ENCODE results near the gene SPINK2. TPM values are rescaled to one million over a fixed set of nuclear protein-coding genes. Genes with fewer than 3 reads are reported as not detected.

Gene SPINK2
- 0.37 and 0.54 TPM in 2 replicates for total RNA-seq

- Mint-ChIP-seq H3K36me3 (ENCODE audit: low read depth) (peaks cover 2% of the 10 kb centered on the region), H3K27me3 (peaks cover 36% of the 10 kb centered on the region), H3K4me1 (peaks cover 33% of the 10 kb centered on the region), H3K9me3 (no peaks in the 10 kb centered on the region), H3K4me3 (peak within 1 kb of the TSS; percentile 72), H3K27ac (no peak within 1 kb of the TSS)
- intact Hi-C loops (cut with micrococcal nuclease), result loop anchor here (5.0 kb wide), 1 partner anchor 86 kb away; the partner anchor contains the start of gene REST
- peak; percentile 86 for DNase-seq
These were observed at the start of gene SPINK2 for GRCh38 chr4:56821381-56822243. TSS of gene SPINK2 (minus strand) at chr4:56821701. CDS start at chr4:56821662, 39 bp downstream.

- intact Hi-C loops (cut with micrococcal nuclease), result no loop called here
- Mint-ChIP-seq H3K4me1 (peaks cover 3% of the 10 kb centered on the region), H3K9me3 (no peaks in the 10 kb centered on the region), H3K4me3 (no peak overlapping the region), H3K36me3 (ENCODE audit: low read depth) (no peaks in the 10 kb centered on the region), H3K27ac (no peak overlapping the region), H3K27me3 (peaks cover 8% of the 10 kb centered on the region)
- DNase-seq, result no peak
These were observed 49.4 kb upstream of the SPINK2 start for GRCh38 chr4:56870946-56871345.

- Mint-ChIP-seq H3K36me3 (ENCODE audit: low read depth) (no peaks in the 10 kb centered on the region), H3K27ac (no peak overlapping the region), H3K27me3 (no peaks in the 10 kb centered on the region), H3K4me1 (peaks cover 8% of the 10 kb centered on the region), H3K4me3 (no peak overlapping the region), H3K9me3 (peaks cover 3% of the 10 kb centered on the region)
- no peak for DNase-seq
- intact Hi-C loops (cut with micrococcal nuclease), result no loop called here
These were observed 42.1 kb upstream of the SPINK2 start for GRCh38 chr4:56863441-56864139.

- Mint-ChIP-seq H3K36me3 (ENCODE audit: low read depth) (no peaks in the 10 kb centered on the region), H3K4me3 (no peak overlapping the region), H3K27ac (no peak overlapping the region), H3K4me1 (peaks cover 8% of the 10 kb centered on the region), H3K27me3 (peaks cover 6% of the 10 kb centered on the region), H3K9me3 (peaks cover 3% of the 10 kb centered on the region)
- intact Hi-C loops (cut with micrococcal nuclease), result no loop called here
- DNase-seq, result no peak
These were observed 39.9 kb upstream of the SPINK2 start for GRCh38 chr4:56861360-56861759.

- Mint-ChIP-seq H3K4me3 (no peak overlapping the region), H3K36me3 (ENCODE audit: low read depth) (no peaks in the 10 kb centered on the region), H3K27me3 (peaks cover 9% of the 10 kb centered on the region), H3K9me3 (peaks cover 3% of the 10 kb centered on the region), H3K4me1 (peaks cover 8% of the 10 kb centered on the region), H3K27ac (no peak overlapping the region)
- DNase-seq, result no peak
- intact Hi-C loops (cut with micrococcal nuclease), result no loop called here
These were observed 39.3 kb upstream of the SPINK2 start for GRCh38 chr4:56860781-56861180.

- intact Hi-C loops (cut with micrococcal nuclease), result no loop called here
- DNase-seq, result no peak
- Mint-ChIP-seq H3K27ac (no peak overlapping the region), H3K9me3 (no peaks in the 10 kb centered on the region), H3K36me3 (ENCODE audit: low read depth) (no peaks in the 10 kb centered on the region), H3K27me3 (peaks cover 10% of the 10 kb centered on the region), H3K4me3 (no peak overlapping the region), H3K4me1 (peaks cover 8% of the 10 kb centered on the region)
These were observed 38.3 kb upstream of the SPINK2 start for GRCh38 chr4:56859841-56860240.

GRCh38 chr4:56857601-56858309, 36.3 kb upstream of the SPINK2 start:
- Mint-ChIP-seq H3K4me1 (peaks cover 2% of the 10 kb centered on the region), H3K27me3 (peaks cover 10% of the 10 kb centered on the region), H3K9me3 (no peaks in the 10 kb centered on the region), H3K27ac (no peak overlapping the region), H3K36me3 (ENCODE audit: low read depth) (no peaks in the 10 kb centered on the region), H3K4me3 (no peak overlapping the region)
- intact Hi-C loops (cut with micrococcal nuclease), result no loop called here
- DNase-seq, result no peak

GRCh38 chr4:56856656-56857055, 35.2 kb upstream of the SPINK2 start:
- no peak for DNase-seq
- no peaks in the 10 kb centered on the region for H3K9me3 Mint-ChIP-seq
- H3K4me3 Mint-ChIP-seq, result no peak overlapping the region
- peaks cover 2% of the 10 kb centered on the region for H3K4me1 Mint-ChIP-seq
- no peak overlapping the region for H3K27ac Mint-ChIP-seq
- peaks cover 10% of the 10 kb centered on the region for H3K27me3 Mint-ChIP-seq
- H3K36me3 Mint-ChIP-seq (ENCODE audit: low read depth), result no peaks in the 10 kb centered on the region
- intact Hi-C loops (cut with micrococcal nuclease), result no loop called here

- intact Hi-C loops (cut with micrococcal nuclease), result no loop called here
- no peak for DNase-seq
- no peaks in the 10 kb centered on the region for H3K4me1 Mint-ChIP-seq
- no peaks in the 10 kb centered on the region for H3K36me3 Mint-ChIP-seq (ENCODE audit: low read depth)
- H3K9me3 Mint-ChIP-seq, result no peaks in the 10 kb centered on the region
- H3K4me3 Mint-ChIP-seq, result no peak overlapping the region
- H3K27me3 Mint-ChIP-seq, result peaks cover 2% of the 10 kb centered on the region
- H3K27ac Mint-ChIP-seq, result no peak overlapping the region
These were observed 29.4 kb upstream of the SPINK2 start for GRCh38 chr4:56850910-56851309.

- no peaks in the 10 kb centered on the region for H3K36me3 Mint-ChIP-seq (ENCODE audit: low read depth)
- no peak for DNase-seq
- no peak overlapping the region for H3K4me3 Mint-ChIP-seq
- no peaks in the 10 kb centered on the region for H3K9me3 Mint-ChIP-seq
- intact Hi-C loops (cut with micrococcal nuclease), result no loop called here
- no peaks in the 10 kb centered on the region for H3K27me3 Mint-ChIP-seq
- H3K4me1 Mint-ChIP-seq, result no peaks in the 10 kb centered on the region
- H3K27ac Mint-ChIP-seq, result no peak overlapping the region
These were observed 23.5 kb upstream of the SPINK2 start for GRCh38 chr4:56844802-56845580.

GRCh38 chr4:56843421-56843899, 22.0 kb upstream of the SPINK2 start:
- no peaks in the 10 kb centered on the region for H3K27me3 Mint-ChIP-seq
- H3K4me3 Mint-ChIP-seq, result no peak overlapping the region
- DNase-seq, result no peak
- H3K36me3 Mint-ChIP-seq (ENCODE audit: low read depth), result no peaks in the 10 kb centered on the region
- no peaks in the 10 kb centered on the region for H3K9me3 Mint-ChIP-seq
- intact Hi-C loops (cut with micrococcal nuclease), result no loop called here
- no peak overlapping the region for H3K27ac Mint-ChIP-seq
- H3K4me1 Mint-ChIP-seq, result no peaks in the 10 kb centered on the region

GRCh38 chr4:56840559-56840958, 19.1 kb upstream of the SPINK2 start:
- H3K36me3 Mint-ChIP-seq (ENCODE audit: low read depth), result no peaks in the 10 kb centered on the region
- no peak for DNase-seq
- intact Hi-C loops (cut with micrococcal nuclease), result no loop called here
- H3K27me3 Mint-ChIP-seq, result no peaks in the 10 kb centered on the region
- H3K4me1 Mint-ChIP-seq, result peaks cover 6% of the 10 kb centered on the region
- H3K9me3 Mint-ChIP-seq, result no peaks in the 10 kb centered on the region
- H3K27ac Mint-ChIP-seq, result no peak overlapping the region
- no peak overlapping the region for H3K4me3 Mint-ChIP-seq

GRCh38 chr4:56828784-56829535, 7.5 kb upstream of the SPINK2 start:
- Mint-ChIP-seq H3K9me3 (no peaks in the 10 kb centered on the region), H3K4me3 (no peak overlapping the region), H3K36me3 (ENCODE audit: low read depth) (no peaks in the 10 kb centered on the region), H3K27me3 (peaks cover 11% of the 10 kb centered on the region), H3K4me1 (peaks cover 18% of the 10 kb centered on the region), H3K27ac (peak overlapping the region; percentile 43)
- intact Hi-C loops (cut with micrococcal nuclease), result no loop called here
- no peak for DNase-seq
